GM19372 (cell line): ENCODE data around the gene TMED10.
"Not testable (repeated sequence)": the region's sequence is repeated elsewhere in the genome, so short reads cannot be mapped to it uniquely, and the experiment has no call there.

Experiments used
- ATAC-seq: cut with Tn5 transposase; IDR thresholded peaks from one replicate; pipeline ENCODE4 v1.9.1; 2021; ENCODE audit warnings: mild to moderate bottlenecking, low read depth, moderate library complexity; ENCODE audit not compliant: unreplicated experiment

TMED10 gene

DNA sequence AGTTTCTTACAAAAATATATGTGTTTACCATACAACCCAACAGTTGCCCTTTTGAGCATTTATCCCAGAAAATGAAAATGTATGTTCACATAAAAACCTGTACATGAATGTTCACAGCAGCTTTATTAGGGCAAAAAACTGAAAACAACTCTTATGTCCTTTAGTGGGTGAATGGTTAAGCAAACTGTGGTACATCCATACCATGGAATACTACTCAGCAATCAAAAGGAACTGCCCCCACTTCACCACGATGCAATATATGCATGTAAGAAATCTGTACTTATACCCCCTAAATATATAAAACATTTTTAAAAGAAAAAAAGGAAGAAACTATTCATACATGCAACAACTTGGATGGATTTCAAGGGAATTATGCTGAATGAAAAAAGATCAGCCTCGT lies 42.8 kb downstream of the TMED10 start:
- ATAC-seq: no peak

DNA sequence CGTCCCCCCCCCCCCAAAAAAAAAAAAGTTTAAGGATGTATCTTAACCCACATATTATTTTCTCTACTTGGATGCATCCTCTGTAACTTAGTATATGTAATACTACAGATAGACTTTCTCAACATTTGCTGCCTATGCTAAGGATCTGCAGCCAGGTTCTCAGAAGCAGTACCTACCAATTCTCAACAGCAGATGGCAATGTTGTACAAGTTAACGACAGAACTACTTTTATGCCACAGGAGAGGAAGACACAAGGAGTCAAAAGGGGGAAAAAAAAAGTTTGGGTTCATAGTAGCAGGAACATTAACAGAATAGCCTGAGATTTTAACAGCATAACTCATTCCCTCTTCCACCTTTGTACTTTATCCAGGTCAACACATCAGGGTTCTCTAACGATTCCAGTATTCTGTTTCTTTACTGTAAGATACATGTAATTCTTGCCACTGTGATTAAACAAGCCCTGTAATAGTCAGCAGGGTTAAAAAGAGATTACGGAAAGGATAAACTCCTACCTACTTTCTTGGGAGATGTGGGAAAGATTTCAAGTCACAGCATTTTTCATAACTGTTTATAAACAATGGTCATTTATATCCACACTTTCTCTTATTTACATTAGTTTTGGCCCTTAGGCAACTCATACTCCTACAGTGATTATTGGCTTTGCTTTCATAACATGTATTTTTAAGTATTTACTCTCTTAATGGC lies 43.9 kb downstream of the TMED10 start:
- ATAC-seq: no peak

DNA sequence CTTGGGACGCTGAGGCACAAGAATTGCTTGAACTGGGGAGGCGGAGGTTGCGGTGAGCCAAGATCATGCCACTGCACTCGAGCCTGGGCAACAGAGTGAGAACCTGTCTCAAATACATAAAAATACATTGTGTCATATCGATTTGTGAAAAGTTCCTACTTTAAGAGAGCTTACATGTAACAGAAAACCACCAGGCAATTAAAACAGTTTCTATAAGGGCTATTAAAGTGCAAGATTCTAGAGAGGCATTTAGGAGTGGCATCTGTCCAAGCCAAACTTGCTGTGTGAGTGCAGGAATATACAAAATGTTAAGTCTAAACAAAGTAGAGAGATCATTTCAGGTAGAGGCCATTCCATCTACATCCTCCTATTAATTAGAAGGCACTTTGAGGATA lies 47.8 kb downstream of the TMED10 start:
- no peak for ATAC-seq

GRCh38 chr14:75127903-75128595 lies 48.4 kb downstream of the TMED10 start:
- ATAC-seq: no peak

DNA sequence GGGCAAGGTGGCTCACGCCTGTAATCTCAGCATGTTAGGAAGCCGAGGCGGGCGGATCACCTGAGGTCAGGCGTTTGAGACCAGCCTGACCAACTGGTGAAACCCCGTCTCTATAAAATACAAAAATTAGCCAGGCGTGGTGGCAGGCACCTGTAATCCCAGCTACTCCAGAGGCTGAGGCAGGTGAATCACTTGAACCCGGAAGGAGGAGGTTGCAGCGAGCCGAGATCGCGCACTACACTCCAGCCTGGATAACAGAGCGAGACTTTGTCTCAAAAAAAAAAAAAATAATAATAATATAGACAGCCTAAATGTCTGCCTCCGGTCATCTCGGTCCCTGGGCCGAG lies 49.0 kb downstream of the TMED10 start:
- ATAC-seq: not testable (repeated sequence)

DNA sequence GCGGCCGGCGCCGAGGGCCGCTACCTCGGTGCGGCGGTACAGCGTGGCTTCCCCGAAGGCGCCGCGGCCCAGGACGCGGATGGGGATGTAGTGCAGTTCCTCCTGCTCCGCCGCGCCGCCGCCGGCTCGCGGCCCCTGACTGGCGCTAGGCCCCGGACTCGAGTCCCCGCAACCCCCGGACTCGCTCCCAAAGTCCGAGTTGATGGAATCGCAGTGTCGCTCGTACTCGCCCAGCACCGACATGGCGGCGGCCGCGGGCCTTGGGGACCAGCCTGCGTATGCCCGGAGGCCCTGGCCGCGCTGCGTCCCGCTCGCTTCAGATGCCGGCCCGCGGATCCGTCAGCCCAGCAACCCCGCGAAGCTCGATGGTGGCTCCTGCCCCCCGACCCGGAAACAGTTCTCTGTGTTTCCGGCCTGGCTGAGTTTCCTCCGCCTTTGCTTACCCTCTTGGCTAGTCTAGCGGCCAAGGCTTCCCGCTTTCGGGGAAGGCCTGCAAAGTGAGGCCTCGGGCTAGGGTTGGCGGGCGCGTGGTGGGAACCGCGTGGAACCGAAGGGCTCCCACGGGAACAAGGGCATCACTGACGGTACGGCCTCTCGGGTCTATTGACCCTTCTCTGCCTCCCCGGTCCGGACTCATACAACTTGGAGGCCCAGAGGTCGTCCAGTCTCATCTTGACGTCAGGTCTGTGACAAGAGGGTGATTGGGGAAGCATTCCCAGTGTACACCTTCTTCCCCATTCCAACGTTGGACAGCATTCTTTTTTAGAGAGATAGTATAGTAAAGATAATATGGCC lies 49.5 kb downstream of the TMED10 start, which contains the start of gene NEK9:
TSS of gene NEK9 (minus strand) at position 370 of the 795 bp plus-strand sequence. CDS start at position 243, 127 bp downstream.
- ATAC-seq: peak; percentile 79

DNA sequence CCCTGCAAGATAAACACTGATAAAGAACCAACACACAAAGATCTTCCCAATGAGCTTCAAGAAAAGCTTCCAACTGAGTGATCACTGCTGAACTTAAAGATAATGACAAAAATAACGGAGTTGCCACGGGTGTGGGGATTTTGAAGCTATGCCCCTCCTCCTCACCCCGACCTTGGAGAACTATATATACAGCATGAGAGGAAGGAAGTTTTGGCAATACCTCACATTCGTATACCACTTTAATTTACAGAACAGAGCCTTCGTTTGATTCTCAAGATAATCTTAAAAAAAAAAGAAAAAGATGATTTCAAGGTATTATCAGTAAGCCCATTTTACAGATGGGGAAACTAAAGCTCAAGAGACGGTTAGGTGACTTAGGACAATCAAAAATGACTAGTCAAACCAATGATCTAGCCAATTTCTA lies 50.3 kb downstream of the TMED10 start:
- ATAC-seq: no peak

DNA sequence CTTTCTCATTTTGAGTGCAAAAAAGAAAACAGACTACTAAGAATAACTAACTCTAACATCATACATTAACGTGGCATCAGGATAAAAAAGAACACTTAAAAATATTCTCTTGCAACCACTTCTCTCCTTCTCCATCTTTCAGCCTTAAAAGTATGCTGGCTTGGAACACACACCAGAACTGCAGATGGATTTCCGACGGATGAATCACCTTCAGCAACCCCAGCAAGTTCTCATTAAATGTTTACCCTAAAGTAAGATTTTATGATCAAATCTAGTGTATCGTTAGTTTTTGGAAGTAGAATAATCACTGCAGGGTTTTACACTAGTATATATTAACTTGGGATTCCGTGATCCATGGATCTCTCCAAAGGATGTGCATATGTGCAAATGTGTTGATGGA lies 50.8 kb downstream of the TMED10 start:
- no peak for ATAC-seq

GRCh38 chr14:75123991-75124390 lies 52.4 kb downstream of the TMED10 start:
- no peak for ATAC-seq

- ATAC-seq: no peak
Observed at GRCh38 chr14:75121552-75121951, 54.9 kb downstream of the TMED10 start.

GRCh38 chr14:75120541-75121291 lies 55.7 kb downstream of the TMED10 start:
- ATAC-seq: no peak

- ATAC-seq: no peak
Observed at GRCh38 chr14:75119056-75119455, 57.4 kb downstream of the TMED10 start.

DNA sequence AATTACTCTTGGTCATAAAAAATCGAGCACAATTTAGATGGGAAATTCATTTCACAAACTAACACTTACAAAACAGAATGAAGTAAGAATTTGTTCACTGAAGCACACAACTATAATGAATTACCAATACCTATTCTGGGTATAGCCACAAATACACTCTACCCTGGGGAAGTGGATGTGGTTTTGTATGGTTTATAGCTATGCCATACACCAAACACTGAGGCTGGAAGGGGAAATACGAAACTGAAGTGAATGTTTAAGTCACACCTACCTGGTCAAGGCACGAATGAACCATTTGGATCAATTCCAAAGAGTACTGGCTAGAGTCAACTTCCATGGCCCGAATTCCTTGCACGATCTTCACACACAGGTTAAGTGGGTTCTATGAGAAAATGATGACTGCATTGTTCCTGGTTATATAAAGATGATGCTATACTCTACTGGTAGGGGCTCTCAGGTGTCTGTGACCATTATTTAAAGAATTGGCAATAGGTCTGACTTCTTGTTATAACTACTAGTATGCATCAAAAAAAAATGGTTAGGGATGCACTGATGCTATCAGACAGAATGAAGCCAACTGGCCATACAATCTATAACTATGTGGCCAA lies 62.4 kb downstream of the TMED10 start:
- no peak for ATAC-seq

GRCh38 chr14:75109877-75110276 lies 66.5 kb downstream of the TMED10 start:
- ATAC-seq: no peak

- no peak for ATAC-seq
Observed at GRCh38 chr14:75107186-75107585, 69.2 kb downstream of the TMED10 start.

DNA sequence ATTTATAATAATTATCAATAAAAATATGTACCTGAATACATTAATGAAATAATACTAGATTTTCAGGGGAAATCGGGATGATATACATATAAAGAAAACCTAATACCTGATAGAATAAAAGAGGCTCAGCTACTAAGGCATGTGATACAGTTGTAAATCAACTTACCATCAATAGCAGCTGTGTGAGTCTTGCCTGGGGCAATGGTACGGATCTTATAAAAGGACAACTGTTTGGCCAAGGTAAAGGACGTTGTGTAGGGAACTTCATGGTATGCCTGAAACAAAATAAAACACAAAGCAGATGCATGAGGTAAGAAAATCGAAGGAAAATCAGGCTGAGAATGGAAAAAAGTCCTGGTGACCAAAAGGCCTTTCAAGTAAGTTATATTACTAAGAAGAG lies 74.9 kb downstream of the TMED10 start:
- no peak for ATAC-seq

DNA sequence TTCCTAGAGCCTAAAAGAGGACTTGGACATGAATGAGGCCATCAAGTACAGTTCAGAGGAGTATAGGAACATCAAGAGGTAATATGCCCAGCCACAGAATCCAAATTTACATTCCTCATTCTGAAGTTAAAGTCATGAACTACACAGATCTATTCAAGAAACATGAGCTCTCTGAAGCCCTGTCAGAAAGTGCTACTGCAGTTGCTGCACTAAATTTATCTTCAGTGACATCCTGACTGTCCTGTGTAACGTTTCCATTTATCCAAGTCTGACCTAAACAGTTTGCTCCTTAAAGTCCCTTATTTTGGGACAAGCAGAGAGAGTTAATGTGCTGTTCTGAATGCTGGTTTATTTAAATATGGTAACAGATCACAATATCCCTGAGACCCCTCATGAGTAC lies 77.7 kb downstream of the TMED10 start:
- ATAC-seq: no peak

DNA sequence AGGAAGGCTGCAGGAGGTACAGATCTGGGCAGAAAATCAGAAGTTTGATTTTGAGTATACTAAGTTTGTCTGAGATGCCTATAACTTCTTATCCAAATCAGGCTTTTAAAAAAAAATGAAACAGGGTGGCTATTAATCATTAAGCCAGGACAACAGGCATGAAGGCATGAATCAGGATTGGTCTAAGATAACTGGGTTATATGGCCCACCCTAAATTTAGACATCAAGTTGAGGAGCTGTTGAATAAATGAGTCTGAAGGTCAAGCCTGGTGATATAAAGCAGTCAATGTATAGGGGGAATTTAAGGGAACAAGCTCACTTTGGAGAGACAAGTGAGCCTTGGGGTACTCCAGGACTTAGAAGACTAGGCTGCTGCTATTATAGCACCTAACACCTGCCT lies 78.2 kb downstream of the TMED10 start:
- ATAC-seq: no peak

DNA sequence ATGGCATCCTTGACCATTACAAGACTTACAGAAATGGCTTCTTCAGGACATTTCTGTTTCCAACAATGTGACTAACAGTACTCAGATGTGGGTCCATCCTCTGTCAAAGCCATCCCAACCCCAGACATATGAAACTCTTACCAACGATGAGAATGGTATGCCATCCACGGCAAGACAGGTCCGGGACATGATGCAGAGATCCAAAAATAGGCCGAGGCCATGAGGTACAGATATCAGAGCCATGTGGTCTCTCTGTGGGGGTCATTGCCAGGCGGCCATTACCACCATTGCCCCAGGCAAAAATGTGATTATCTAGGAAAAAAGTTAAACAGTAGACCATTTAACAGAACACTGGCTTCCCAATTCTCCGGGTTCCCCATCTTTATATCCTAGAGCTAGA lies 79.5 kb downstream of the TMED10 start:
- no peak for ATAC-seq

GRCh38 chr14:75095690-75096089 lies 80.7 kb downstream of the TMED10 start:
- ATAC-seq: no peak
